Lower lobe of right lung (tissue), 2 donors: ENCODE measurements around the gene CCDC61. TPM values are rescaled to one million over a fixed set of nuclear protein-coding genes. Genes with fewer than 3 reads are reported as not detected.

Experiments used
- ATAC-seq, 2 donors: fragments of 200-7000 bp; cut with Tn5 transposase; one replicate each; pipeline ENCODE4 v1.9.1; 2020 to 2022; ENCODE audit warnings: mild to moderate bottlenecking in 2 of 2, moderate library complexity in 2 of 2
- DNase-seq: peaks from one replicate; pipeline ENCODE4 v3.0.0-alpha.2; 2020
- H3K27ac ChIP-seq: fragments of 200-600 bp; one replicate; pipeline ENCODE4 v1.8.0; 2022
- H3K27me3 ChIP-seq: fragments of 200-600 bp; one replicate; pipeline ENCODE4 v1.8.0; 2022; ENCODE audit warnings: low read depth
- H3K36me3 ChIP-seq: fragments of 200-600 bp; one replicate; pipeline ENCODE4 v1.8.0; 2022; ENCODE audit warnings: mild to moderate bottlenecking
- H3K4me1 ChIP-seq: fragments of 200-600 bp; one replicate; pipeline ENCODE4 v1.8.0; 2022
- H3K4me3 ChIP-seq: fragments of 200-600 bp; one replicate; pipeline ENCODE4 v1.8.0; 2022; ENCODE audit warnings: mild to moderate bottlenecking
- H3K9me3 ChIP-seq: fragments of 200-600 bp; one replicate; pipeline ENCODE4 v1.8.0; 2022
- intact Hi-C: fragments of 100-400 bp; cut with DNase I; formaldehyde crosslinking; loops from one replicate; pipeline ENCODE4 v1.11.0; 2022
- total RNA-seq: library from RNA; stranded (reverse); fragmentation: NEBNext Ultra II Directional; extraction: Animal tissue kit (Norgen Biotek cat#: 25700); gene quantifications from one replicate; pipeline ENCODE4 v1.2.1, GENCODE V29; 2021
- TF ChIP-seq, protein P1 (sequence below): fragments of 200-600 bp; IDR thresholded peaks from one replicate; pipeline ENCODE4 v1.8.0; 2022; ENCODE audit warnings: antibody characterized with exemption, mild to moderate bottlenecking
- donor health status: DM: no; HTN: yes; CAD: no; lungs with severe emphysema.

CCDC61 gene
- total RNA-seq, 1 donor from 2014 or later, result 16.3 TPM

DNA sequence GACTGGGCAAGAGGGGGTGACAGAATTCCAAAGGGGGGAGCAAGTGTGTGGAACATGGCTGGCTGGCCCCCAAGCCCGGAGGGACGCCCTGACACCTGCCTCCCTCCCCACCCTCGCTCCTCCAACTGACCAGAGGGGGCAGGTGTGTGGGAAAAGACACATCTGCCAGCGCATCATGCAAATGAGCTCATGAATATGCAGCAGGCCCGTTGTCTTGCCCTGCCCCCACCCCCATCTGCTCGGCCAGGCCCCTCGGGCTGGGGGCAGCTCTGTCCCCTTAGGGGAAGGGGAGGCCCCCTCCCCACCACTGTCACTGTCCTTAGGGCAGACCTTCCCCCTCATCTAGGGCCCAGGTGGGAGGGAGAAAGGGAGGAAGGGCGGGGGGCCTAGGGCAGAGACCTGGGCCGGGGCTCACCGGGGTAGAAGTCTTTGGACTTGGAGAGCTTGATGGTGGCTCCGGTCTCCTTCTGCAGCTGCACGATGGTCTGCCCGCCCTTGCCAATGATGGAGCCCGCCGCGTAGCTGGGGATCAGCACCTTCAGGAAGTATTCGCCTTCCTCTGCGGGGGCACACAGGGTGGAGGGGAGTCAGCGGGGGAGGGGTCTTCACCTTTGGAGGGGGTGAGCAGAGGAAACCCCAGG, 34.6 kb upstream of the CCDC61 start:
- Histone ChIP-seq H3K36me3 (no peaks in the 10 kb centered on the region), H3K27ac (peak overlapping the region; percentile 49), H3K4me3 (no peak overlapping the region), H3K9me3 (no peaks in the 10 kb centered on the region), H3K27me3 (peaks cover 21% of the 10 kb centered on the region), H3K4me1 (peaks cover 10% of the 10 kb centered on the region)
- DNase-seq, result no peak
- ATAC-seq, result no peak
- intact Hi-C loops, result no loop called here
- TF ChIP-seq, protein P1, sequence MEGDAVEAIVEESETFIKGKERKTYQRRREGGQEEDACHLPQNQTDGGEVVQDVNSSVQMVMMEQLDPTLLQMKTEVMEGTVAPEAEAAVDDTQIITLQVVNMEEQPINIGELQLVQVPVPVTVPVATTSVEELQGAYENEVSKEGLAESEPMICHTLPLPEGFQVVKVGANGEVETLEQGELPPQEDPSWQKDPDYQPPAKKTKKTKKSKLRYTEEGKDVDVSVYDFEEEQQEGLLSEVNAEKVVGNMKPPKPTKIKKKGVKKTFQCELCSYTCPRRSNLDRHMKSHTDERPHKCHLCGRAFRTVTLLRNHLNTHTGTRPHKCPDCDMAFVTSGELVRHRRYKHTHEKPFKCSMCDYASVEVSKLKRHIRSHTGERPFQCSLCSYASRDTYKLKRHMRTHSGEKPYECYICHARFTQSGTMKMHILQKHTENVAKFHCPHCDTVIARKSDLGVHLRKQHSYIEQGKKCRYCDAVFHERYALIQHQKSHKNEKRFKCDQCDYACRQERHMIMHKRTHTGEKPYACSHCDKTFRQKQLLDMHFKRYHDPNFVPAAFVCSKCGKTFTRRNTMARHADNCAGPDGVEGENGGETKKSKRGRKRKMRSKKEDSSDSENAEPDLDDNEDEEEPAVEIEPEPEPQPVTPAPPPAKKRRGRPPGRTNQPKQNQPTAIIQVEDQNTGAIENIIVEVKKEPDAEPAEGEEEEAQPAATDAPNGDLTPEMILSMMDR, result no peak

DNA sequence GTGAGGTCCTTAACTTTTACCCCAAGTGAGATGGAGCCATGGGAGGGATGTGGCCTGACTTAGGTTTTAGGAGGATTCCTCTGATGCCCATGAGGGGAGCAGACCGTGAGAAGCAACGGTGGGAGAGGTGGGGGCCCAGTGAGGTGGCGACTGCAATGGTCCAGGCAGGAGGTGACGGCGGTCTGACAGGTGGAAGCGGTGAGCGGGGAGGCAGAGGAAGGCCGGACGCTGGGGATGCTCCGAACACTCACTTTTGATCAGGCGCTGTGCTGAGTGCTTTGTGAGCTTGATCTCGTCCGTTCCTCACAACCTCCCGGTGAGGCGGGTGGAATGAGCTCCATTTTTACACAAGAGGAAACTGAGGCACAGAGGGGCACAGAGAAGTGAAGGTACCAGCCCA, 33.2 kb upstream of the CCDC61 start:
- Histone ChIP-seq H3K4me3 (no peak overlapping the region), H3K9me3 (no peaks in the 10 kb centered on the region), H3K27ac (no peak overlapping the region), H3K27me3 (peaks cover 11% of the 10 kb centered on the region), H3K36me3 (no peaks in the 10 kb centered on the region), H3K4me1 (peaks cover 4% of the 10 kb centered on the region)
- intact Hi-C loops, result no loop called here
- TF ChIP-seq, protein P1, result no peak
- no peak for ATAC-seq
- DNase-seq, result no peak

DNA sequence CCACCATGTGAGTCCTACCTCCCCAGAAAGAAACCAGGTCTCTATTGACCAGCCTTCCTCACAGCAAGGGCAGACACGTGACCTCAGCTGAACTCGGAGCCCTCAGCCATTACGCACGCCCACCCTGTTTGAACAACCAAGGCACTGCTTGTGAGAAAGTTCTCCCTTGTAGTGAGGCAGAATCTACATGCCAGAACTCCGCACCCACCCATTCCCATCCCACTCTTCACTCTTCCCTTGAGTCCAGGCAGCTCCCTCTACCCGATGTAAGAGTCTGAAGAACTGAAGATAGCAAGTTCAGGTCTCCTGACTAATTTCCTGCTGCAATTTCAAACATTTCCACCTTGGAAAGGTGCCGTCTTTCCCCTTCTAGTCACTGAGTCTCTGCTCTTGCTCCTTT, 28.0 kb upstream of the CCDC61 start:
- Histone ChIP-seq H3K27ac (no peak overlapping the region), H3K4me3 (no peak overlapping the region), H3K27me3 (peaks cover 35% of the 10 kb centered on the region), H3K4me1 (peaks cover 22% of the 10 kb centered on the region), H3K9me3 (no peaks in the 10 kb centered on the region), H3K36me3 (no peaks in the 10 kb centered on the region)
- TF ChIP-seq, protein P1, result no peak
- DNase-seq (no peak), ATAC-seq (no peak)
- intact Hi-C loops, result no loop called here

DNA sequence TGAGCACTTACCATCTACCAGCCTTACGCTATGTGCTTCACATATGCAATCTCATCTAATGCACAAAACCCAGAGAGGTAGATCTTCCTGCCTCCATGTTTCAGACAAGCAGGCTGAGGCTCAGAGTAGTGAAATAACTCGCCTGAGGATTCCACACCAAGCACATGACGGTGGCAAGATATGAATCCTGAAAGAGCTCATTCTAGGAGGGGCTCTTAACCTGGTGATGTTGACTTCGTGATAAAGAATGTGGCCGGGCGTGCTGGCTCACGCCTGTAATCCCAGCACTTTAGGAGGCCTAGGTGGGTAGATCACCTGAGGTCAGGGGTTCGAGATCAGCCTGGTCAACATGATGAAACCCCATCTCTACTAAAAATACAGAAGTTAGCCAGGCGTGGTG, 26.6 kb upstream of the CCDC61 start:
- peaks cover 22% of the 10 kb centered on the region for H3K4me1 ChIP-seq
- H3K4me3 ChIP-seq, result no peak overlapping the region
- H3K36me3 ChIP-seq, result no peaks in the 10 kb centered on the region
- H3K27me3 ChIP-seq, result peaks cover 45% of the 10 kb centered on the region
- ATAC-seq (no peak), DNase-seq (no peak)
- intact Hi-C loops, result no loop called here
- H3K9me3 ChIP-seq, result no peaks in the 10 kb centered on the region
- H3K27ac ChIP-seq, result no peak overlapping the region
- TF ChIP-seq, protein P1, result no peak

DNA sequence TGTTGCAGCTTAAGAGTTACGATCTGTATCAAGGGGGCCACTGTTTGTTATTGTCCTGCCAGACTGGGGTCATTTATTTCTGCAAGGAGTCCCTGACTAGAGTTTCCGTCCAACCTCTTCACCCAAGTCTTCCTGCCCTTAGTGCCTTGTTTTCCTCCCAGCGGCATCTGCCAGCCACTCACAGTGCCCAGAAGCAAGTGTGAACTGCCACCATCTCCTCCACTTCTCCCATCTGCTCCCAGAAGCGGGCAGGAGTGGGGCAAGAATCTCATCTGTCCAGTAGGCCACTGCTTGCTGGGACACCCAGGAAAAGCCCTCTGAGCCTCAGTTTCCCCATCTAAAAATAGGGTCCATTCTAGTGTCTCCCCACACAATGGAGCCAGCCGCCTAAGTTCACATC, 25.6 kb upstream of the CCDC61 start:
- H3K36me3 ChIP-seq, result no peaks in the 10 kb centered on the region
- peaks cover 56% of the 10 kb centered on the region for H3K27me3 ChIP-seq
- ATAC-seq, result no peak
- H3K9me3 ChIP-seq, result no peaks in the 10 kb centered on the region
- H3K27ac ChIP-seq, result no peak overlapping the region
- peaks cover 22% of the 10 kb centered on the region for H3K4me1 ChIP-seq
- no peak overlapping the region for H3K4me3 ChIP-seq
- intact Hi-C loops, result no loop called here
- TF ChIP-seq, protein P1, result no peak
- no peak for DNase-seq
